ENCODE data around the gene COMMD3. TPM values are rescaled to one million over a fixed set of nuclear protein-coding genes. Genes with fewer than 3 reads are reported as not detected.

COMMD3 gene
- total RNA-seq, 2 donors from 2014 or later: 10.4 to 14.9 TPM

- H3K36me3 Mint-ChIP-seq (ENCODE audit: low read depth): no peaks in the 10 kb centered on the region
- H3K9me3 Mint-ChIP-seq: no peaks in the 10 kb centered on the region
- H3K27ac Mint-ChIP-seq: no peak overlapping the region
- H3K4me1 Mint-ChIP-seq: no peaks in the 10 kb centered on the region
- H3K4me3 Mint-ChIP-seq: no peak overlapping the region
- DNase-seq: no peak
- Histone ChIP-seq H3K27me3 (ENCODE audit: control insufficient read depth, insufficient read depth, low read length, poor library complexity, severe bottlenecking) (no peaks in the 10 kb centered on the region), H3K9me3 (ENCODE audit: control insufficient read depth, low read length) (no peaks in the 10 kb centered on the region), H3K4me3 (ENCODE audit: low read length) (no peak overlapping the region), H3K9ac (ENCODE audit: extremely low read depth, low read length, poor library complexity, severe bottlenecking) (no peak overlapping the region), H3K27ac (ENCODE audit: low read depth, low read length) (no peak overlapping the region), H3K36me3 (ENCODE audit: control insufficient read depth, insufficient read depth, low read length) (no peaks in the 10 kb centered on the region), H3K4me1 (ENCODE audit: control insufficient read depth, insufficient read depth, low read length) (no peaks in the 10 kb centered on the region)
- TF ChIP-seq CTCF (conservative IDR thresholded peaks at IDR 0.05): no peak
- peaks cover 10% of the 10 kb centered on the region for H3K27me3 Mint-ChIP-seq (ENCODE audit: insufficient read depth)
- 90 to 91% methylated on average over 3 of the region's 3 CpGs for WGBS, 2 experiments (ENCODE audit: insufficient coverage in 1 of 2, insufficient read length in 1 of 2)
Observed at GRCh38 chr10:22303461-22303860, 12.7 kb upstream of the COMMD3 start.

- Histone ChIP-seq H3K36me3 (ENCODE audit: control insufficient read depth, insufficient read depth, low read length) (no peaks in the 10 kb centered on the region), H3K9ac (ENCODE audit: extremely low read depth, low read length, poor library complexity, severe bottlenecking) (no peak overlapping the region), H3K27ac (ENCODE audit: low read depth, low read length) (no peak overlapping the region), H3K9me3 (ENCODE audit: control insufficient read depth, low read length) (no peaks in the 10 kb centered on the region), H3K4me3 (ENCODE audit: low read length) (no peak overlapping the region), H3K27me3 (ENCODE audit: control insufficient read depth, insufficient read depth, low read length, poor library complexity, severe bottlenecking) (peaks cover 2% of the 10 kb centered on the region), H3K4me1 (ENCODE audit: control insufficient read depth, insufficient read depth, low read length) (no peaks in the 10 kb centered on the region)
- Mint-ChIP-seq H3K4me3 (no peak overlapping the region), H3K27ac (no peak overlapping the region), H3K9me3 (no peaks in the 10 kb centered on the region), H3K4me1 (no peaks in the 10 kb centered on the region), H3K27me3 (ENCODE audit: insufficient read depth) (peaks cover 13% of the 10 kb centered on the region), H3K36me3 (ENCODE audit: low read depth) (no peaks in the 10 kb centered on the region)
- DNase-seq: no peak
- TF ChIP-seq CTCF (conservative IDR thresholded peaks at IDR 0.05): no peak
- WGBS, 2 experiments (ENCODE audit: insufficient coverage in 1 of 2, insufficient read length in 1 of 2): no CpG with 5 or more reads among the region's 2 CpGs
Observed at GRCh38 chr10:22305721-22306120, 10.5 kb upstream of the COMMD3 start.

GRCh38 chr10:22308390-22308789, 7.8 kb upstream of the COMMD3 start:
- no peaks in the 10 kb centered on the region for H3K4me1 Mint-ChIP-seq
- H3K27ac ChIP-seq (ENCODE audit: low read depth, low read length): no peak overlapping the region
- H3K36me3 ChIP-seq (ENCODE audit: control insufficient read depth, insufficient read depth, low read length): no peaks in the 10 kb centered on the region
- no peaks in the 10 kb centered on the region for H3K9me3 Mint-ChIP-seq
- no peaks in the 10 kb centered on the region for H3K9me3 ChIP-seq (ENCODE audit: control insufficient read depth, low read length)
- DNase-seq: no peak
- no peak overlapping the region for H3K4me3 Mint-ChIP-seq
- H3K27ac Mint-ChIP-seq: no peak overlapping the region
- peaks cover 35% of the 10 kb centered on the region for H3K27me3 Mint-ChIP-seq (ENCODE audit: insufficient read depth)
- no peak for TF ChIP-seq CTCF (conservative IDR thresholded peaks at IDR 0.05)
- H3K27me3 ChIP-seq (ENCODE audit: control insufficient read depth, insufficient read depth, low read length, poor library complexity, severe bottlenecking): peaks cover 10% of the 10 kb centered on the region
- no peak overlapping the region for H3K9ac ChIP-seq (ENCODE audit: extremely low read depth, low read length, poor library complexity, severe bottlenecking)
- H3K36me3 Mint-ChIP-seq (ENCODE audit: low read depth): no peaks in the 10 kb centered on the region
- H3K4me3 ChIP-seq (ENCODE audit: low read length): no peak overlapping the region
- WGBS, 2 experiments (ENCODE audit: insufficient coverage in 1 of 2, insufficient read length in 1 of 2): 90% methylated on average over 1 of the region's 2 CpGs; no CpG with 5 or more reads in 1 of the 2 experiments
- H3K4me1 ChIP-seq (ENCODE audit: control insufficient read depth, insufficient read depth, low read length): no peaks in the 10 kb centered on the region
